Stimulated activated CD4-positive, alpha-beta T cell treated with anti-CD3 and anti-CD28 coated beads, Interleukin-2, amount 100 ng/mL, for 48 hours (primary cell): ENCODE measurements around the gene GABRE.
"Not testable (repeated sequence)": the region's sequence is repeated elsewhere in the genome, so short reads cannot be mapped to it uniquely, and the experiment has no call there.

Source experiments
- DNase-seq, 2 donors: peaks; one replicate each; pipeline ENCODE4 v3.0.0-alpha.2; 2020

GABRE gene

DNA sequence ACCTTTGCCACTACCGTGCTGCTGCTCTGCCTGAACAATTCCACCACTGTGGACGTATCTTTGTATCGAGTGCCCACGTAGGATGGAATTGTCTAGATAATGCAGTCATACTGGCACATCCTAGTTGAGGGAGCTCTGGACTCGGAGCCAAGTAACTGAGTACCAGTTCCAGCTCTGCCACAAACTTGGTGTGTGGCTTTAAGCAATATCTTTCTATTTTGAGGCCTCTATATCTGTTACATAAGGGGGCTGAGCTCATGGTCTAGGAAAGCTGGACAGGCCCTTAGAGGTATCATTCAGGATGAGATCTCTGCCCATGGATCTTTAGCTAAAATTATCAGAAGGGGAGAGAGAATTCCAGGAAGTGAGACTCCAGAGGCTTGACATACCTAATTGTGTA is 12.4 kb downstream of the GABRE start:
- no peak for DNase-seq

DNA sequence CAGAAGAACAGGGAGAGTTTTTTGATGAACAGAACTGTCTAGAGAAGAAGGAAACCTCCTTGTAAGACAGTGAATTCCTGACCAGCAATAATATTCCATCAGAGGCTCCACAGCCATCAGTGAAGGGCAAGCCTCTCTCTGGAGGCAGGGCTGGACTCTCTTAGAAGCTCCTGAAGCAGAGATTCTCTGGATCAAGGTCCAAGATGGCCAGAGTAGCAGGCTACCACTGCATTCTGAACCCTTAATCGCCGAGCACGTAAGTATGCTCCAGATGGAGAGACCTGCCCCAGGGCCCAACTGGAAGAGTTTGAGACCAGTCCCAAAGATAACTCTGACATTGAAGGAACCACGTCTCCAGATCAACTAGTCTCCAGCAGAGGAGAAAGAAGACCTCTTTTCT is 16.4 kb downstream of the GABRE start:
- DNase-seq: no peak

DNA sequence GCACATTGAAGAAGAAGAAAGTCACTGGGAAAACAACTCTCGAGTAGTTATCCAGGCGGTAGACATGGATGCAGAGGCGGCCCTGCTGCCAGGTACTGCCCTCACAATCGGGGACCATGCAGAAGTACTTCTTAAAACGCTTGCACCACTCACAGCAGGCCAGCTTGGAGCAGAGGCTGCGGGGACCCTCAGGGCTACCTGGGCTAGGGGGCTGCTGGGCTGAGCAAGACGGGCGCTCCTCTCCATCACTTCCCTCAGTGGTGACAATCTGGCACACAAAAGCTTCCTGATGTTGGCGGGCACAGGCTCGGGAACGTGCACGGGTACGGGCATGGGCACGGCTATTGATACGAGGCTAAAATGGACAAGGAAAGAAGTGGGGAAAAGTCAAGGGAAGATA is 19.7 kb downstream of the GABRE start:
- DNase-seq: no peak

DNA sequence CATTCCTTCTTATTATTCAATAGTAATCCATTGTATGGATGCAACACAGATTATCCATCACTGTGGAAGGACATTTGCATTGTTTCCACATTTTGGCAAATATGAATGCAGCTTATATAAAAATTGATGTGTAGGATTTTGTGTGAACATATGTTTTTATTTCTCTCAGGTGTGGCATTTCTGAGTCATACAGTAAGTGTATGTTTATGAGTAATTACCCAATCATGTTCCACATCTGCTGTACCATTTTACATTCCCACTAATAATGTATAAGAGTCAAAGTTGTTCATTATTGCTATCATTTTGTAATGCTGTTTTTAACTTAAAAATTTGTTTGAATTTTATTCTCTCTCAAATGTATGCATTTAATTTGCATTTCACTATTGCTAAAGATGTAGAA is 36.3 kb downstream of the GABRE start:
- DNase-seq: no peak

DNA sequence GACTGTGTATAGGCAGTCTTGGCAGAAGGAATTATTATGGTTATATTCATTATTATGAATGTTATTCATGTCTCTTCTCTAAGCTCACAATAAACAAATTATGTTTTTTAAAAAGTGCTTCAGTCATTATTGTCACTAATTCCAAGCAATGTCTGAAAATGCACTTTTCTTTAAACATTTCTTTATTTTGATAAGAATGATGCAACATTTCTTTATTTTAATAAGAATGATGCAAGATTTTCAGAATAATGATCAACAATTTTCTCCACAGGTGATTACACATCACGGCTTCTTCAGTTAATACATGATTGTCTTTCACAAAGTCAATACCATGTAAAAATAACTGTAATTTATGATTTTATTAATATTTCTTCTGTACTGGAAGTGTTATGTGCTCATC is 39.1 kb downstream of the GABRE start:
- no peak for DNase-seq

DNA sequence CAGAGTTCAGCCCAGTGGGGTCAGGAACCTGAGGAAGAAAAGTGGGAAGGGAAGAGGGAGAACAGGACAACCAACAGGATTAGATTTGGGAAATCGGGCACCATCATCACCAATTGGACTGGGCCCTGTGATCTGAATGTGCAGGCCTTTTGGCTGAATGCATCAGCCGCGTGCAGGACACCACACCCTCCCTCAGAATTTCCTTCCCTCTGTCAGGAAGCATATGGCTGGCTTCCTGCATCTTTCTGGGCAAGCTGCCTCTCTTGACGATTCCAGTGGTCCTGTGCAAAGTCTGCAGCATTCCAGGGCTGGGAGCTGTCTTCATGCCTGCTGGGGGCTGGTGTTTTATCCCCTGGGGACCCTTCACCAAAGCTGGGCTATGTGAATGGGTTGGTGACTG is 45.4 kb downstream of the GABRE start:
- DNase-seq: no peak

DNA sequence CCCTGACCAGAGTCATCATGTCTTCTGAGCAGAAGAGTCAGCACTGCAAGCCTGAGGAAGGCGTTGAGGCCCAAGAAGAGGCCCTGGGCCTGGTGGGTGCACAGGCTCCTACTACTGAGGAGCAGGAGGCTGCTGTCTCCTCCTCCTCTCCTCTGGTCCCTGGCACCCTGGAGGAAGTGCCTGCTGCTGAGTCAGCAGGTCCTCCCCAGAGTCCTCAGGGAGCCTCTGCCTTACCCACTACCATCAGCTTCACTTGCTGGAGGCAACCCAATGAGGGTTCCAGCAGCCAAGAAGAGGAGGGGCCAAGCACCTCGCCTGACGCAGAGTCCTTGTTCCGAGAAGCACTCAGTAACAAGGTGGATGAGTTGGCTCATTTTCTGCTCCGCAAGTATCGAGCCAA is 50.8 kb downstream of the GABRE start:
- no peak for DNase-seq

DNA sequence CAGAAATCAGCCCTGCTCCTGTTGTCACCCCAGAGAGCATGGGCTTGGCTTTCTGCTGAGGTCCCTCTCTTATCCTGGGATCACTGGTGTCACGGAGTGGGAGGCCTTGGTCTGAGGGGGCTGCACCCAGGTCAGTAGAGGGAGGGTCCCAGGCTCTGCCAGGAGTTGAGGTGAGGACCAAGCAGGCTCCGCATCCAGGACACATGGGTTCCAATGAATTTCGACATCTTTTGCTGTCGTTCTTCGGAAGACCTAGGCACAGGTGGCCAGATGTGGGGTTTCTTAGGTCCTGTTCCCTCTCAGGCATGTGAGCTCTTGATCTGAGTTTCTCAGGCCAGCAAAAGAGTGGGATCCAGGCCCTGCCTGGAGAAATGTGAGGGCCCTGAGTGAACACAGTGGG is 51.8 kb downstream of the GABRE start:
- DNase-seq: no peak

DNA sequence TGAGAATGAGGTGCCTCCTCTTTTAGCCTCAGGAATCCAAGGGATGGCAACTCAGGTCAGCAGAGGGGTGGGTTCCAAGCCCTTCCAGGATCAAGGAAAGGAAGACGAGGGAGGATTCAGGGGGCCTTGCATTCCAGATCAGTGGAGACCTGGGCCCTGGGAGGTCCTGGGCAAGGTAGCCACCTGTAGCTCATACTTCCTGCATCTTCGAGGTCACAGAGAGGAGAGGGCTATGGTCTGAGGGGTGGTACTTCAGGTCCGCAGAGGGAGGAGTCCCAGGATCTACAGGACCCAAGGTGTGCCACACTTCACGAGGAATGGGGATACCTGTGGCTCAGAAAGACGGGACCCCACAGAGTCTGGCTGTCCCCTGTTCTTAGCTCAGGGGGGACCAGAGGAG is 52.6 kb downstream of the GABRE start:
- DNase-seq: no peak

DNA sequence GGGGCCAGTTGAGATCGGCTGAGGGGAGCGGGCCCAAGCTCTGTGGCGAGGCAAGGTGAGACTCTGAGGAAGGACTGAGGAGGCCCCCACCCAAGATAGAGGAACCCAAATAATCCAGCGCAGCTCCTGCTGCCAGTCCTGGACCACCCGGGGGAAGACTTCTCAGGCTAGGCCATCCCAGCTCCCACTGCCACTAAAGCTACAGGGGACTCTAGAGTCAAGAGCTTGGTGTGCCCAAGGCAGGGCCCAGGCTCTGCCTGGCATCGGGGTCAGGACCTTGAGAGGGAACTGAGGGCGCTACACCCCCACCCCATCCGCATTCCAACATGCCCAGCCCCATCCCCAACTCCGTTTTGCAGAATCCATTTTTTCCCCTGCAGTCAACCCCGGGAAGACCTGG is 53.2 kb downstream of the GABRE start:
- no peak for DNase-seq

DNA sequence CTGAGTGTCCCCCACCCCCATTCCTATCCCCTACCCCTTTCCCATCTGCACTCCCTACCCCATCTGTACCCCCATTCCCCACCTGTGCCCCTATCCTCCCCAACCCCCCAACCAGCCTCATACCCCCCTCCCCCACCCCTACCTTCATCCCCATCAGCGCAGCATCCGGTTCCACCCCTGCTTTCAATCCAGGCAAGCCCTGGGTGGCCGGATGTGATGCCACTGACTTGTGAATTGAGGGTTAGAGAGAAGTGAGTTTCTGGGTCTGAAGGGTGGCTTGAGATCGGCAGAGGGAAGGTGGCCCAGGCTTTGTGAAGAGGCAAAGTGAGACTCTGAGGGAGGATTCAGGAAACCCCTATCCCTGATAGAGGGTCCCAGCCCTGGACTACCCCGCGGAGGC is 53.9 kb downstream of the GABRE start:
- no peak for DNase-seq

DNA sequence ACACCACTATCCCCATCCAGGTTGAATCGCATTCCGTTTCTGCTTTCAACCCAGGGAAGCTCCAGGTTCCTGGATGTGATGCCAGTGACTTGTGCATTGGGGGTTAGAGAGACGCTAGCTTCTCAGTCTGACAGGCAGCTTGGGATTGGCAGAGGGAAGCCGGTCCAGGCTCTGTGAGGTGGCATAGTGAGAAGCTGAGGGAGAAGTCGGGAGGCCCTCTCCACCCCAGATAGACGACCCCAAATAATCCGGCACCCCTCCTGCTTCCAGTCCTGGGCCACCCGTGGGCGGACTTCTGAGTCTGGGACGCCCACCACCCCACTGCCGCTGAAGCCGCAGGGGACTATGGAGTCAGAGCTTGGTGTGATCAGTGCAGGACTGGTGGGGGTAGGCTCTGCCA is 54.4 kb downstream of the GABRE start:
- DNase-seq: no peak

DNA sequence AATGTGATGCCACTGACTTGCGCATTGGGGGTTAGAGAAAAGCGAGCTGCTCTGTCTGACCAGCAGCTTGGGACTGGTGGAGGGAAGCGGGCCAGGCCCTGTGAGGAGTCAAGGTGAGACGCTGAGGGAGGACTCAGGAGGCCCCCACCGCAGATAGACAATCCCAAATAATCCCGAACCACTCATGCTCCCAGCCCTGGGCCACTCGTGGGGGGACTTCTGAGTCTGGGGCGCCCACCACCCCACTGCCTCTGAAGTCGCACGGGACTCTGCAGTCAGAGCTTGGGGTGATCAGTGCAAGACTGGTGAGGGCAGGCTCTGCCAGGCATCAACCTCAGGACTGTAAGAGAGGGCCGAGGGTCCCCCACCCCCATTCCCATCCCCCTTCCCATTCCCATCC is 54.9 kb downstream of the GABRE start:
- no peak for DNase-seq

DNA sequence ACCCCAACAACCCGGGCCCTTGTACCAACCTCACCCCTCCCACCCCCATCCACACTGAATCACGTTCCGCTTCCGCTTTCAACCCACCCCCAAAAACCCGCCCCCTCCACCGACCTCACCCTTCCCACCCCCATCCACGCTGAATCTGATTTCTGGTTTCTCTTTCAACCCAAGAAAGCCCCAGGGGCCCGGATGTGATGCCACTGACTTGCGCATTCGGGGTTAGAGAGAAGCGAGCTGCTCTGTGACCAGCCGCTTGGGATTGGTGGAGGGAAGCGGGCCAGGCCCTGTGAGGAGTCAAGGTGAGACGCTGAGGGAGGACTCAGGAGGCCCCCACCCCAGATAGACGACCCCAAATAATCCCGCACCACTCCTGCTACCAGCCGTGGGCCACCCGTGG is 55.7 kb downstream of the GABRE start:
- not testable (repeated sequence) for DNase-seq

DNA sequence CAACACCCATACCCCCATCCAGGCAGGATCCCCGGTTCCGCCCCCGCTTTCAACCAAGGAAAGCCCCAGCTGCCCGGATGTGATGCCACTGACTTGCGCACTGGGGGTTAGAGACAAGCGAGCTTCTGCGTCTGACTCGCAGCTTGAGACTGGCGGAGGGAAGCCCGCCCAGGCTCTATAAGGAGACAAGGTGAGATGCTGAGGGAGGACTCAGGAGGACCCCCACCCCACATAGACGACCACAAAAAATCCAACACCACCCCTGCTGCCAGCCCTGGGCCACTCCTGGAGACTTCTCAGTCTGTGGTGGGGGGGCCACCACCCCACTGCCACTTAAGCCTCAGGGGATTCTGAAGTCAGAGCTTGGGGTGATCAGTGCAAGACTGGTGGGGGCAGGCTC is 61.7 kb downstream of the GABRE start, which contains the start of gene MAGEA4:
MAGEA4 (plus strand) TSS at position 110 of the 400 bp plus-strand sequence. CDS start 10,776 bp downstream, outside the sequence.
- no peak for DNase-seq

DNA sequence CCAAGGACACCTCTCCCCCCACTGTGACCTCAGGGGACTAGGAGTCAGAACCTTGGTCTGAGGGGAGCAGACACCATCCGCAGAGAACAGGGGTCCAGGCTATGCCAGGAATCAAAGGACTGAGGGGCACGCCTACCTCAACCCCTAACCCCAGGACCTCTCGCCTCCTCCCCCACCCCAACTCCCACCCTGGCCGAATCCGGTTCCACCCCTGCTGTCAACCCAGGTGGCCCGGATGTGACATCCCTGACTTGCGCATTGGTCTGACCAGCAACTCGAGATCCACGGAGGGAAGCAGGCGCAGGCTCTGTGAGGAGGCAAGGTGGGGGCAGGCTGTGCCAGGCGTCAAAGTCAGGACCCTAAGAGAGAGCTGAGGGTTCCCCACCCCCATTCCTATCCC is 62.3 kb downstream of the GABRE start:
- no peak for DNase-seq

DNA sequence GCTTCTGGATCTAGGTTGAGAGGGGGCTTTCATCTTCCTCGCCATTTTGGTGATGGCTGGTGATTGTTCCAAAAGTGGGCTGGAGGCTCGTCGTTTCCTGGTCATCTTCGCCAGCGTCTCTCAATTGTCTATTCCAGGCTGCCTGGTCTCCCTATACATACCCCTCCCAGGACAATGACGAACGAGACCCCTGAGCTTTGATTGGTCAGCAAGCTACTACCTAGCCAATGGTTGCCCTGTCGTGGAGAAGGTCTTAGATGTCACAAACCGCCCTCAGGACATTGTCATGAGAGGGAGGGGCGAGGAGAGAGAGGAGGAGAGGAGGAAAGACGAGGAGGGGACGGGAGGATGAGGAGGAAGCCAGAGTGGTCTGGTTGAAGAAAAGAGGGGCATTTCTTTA is 69.5 kb downstream of the GABRE start:
- DNase-seq: no peak
